Stimulated activated CD8-positive, alpha-beta memory T cell treated with anti-CD3 and anti-CD28 coated beads, Interleukin-12 subunit alpha, Interleukin-12 subunit beta, amount 100 ng/mL, for 24 hours (primary cell): ENCODE data around the gene RPL7L1.
"Not testable (repeated sequence)": the region's sequence is repeated elsewhere in the genome, so short reads cannot be mapped to it uniquely, and the experiment has no call there.

Experiments
- DNase-seq: peaks from one replicate; pipeline ENCODE4 v3.0.0-alpha.2; 2020; ENCODE audit errors: extremely low read depth

RPL7L1 gene

GRCh38 chr6:42879372-42880239, at the start of gene RPL7L1:
Gene RPL7L1, plus strand, starts transcription at chr6:42879616. Its CDS starts 295 bp downstream, at chr6:42879911.
- DNase-seq = peak; percentile 51

- DNase-seq = no peak
Measured at GRCh38 chr6:42831237-42831636, 48.2 kb upstream of the RPL7L1 start.

DNA sequence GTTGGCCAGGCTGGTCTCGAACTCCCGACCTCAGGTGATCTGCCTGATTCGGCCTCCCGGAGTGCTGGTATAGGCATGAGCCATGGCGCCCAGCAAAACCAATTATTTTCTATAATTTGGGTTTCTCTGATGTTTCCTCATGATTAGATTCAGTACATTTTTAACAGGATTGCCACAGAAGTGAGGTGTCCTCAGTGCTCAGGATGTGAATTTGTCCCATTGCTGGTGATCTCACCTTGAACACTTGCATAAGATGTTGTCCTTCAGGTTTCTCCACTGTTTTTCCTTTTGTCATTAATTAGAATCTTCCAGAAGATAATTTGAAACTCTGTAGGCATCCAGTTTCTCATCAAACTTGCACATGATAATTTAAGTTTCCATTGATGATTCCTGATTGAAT, 45.4 kb upstream of the RPL7L1 start:
- no peak for DNase-seq

GRCh38 chr6:42841844-42842584, 37.4 kb upstream of the RPL7L1 start:
- DNase-seq = no peak

- no peak for DNase-seq
Measured at GRCh38 chr6:42845327-42845694, 34.1 kb upstream of the RPL7L1 start.

GRCh38 chr6:42846505-42846904, 32.9 kb upstream of the RPL7L1 start:
- DNase-seq = no peak

GRCh38 chr6:42848700-42849099, 30.7 kb upstream of the RPL7L1 start:
- DNase-seq = no peak

GRCh38 chr6:42851599-42851998, 27.8 kb upstream of the RPL7L1 start:
- no peak for DNase-seq

DNA sequence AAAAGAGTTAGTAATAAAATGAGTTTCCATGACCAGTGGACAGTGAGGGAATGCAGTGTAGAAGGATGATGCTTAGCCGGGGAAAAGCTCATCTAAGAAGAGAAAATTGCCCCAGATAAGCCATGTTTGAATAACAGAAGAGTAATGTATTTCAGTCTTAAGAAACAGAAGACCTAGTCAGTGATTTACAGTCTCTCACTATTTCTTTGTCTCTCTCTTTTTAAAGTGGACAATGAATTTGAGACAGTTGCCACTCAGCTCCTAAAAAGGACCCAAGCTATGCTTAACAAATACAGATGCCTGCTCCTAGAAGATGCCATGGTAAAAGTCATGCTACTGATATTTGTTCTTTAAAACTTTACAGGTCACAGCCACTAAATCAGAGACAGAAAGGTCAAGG, 19.4 kb upstream of the RPL7L1 start:
- DNase-seq = no peak

DNA sequence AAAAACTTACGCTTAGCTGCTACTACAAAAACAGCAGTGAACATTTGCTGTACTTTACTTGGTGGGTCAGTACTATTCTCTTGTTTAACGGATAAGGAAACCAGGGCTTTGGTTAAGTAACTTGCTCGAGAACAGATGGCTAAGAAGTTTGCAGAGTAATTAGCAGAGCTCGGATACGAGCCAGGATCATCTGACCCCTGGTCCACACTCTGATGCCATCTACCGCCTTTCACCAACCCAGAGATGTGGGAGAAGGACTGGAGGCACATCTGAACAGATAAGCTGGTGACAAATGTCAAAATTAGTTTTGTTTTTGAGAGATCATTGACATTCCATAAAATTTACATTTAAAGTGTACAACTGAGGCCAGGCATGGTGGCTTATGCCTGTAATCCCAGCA, 18.9 kb upstream of the RPL7L1 start:
- no peak for DNase-seq

- no peak for DNase-seq
Measured at GRCh38 chr6:42864602-42865001, 14.8 kb upstream of the RPL7L1 start.

DNA sequence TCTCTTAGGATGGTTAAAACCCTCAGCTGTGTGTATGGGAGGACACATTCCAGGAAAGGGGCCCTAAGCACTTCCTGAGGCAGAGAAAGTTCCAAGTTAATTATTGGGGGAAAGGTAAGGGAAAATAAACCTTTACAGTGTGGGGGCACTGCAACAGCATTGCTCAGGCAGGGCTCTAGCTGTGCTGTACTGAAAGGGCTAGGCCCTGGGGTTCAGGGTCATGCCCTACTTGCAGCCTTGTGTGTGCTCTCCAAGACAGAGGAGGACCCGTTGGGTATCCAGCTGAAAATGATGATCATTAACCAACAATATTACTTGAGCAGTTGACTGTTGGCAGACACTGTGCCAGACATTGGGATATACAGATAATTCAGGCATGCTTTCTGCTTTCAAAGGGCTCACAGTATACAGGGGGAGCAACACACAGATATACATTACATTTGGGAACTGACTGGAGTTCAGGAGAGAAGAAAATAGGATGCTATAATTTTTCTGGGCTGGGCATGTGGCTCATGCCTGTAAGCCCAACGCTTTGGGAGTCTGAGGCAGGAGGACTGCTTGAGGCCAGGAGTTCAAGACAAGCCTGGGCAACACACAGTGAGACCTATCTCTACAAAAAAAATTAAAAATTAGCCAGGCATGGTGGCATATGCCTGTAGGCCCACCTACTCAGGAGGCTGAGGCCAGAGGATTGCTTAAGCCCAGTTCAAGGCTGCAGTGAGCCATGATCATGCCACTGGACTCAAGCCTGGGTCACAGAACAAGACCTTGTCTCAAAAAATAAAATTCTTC, 9.1 kb upstream of the RPL7L1 start:
- no peak for DNase-seq

DNA sequence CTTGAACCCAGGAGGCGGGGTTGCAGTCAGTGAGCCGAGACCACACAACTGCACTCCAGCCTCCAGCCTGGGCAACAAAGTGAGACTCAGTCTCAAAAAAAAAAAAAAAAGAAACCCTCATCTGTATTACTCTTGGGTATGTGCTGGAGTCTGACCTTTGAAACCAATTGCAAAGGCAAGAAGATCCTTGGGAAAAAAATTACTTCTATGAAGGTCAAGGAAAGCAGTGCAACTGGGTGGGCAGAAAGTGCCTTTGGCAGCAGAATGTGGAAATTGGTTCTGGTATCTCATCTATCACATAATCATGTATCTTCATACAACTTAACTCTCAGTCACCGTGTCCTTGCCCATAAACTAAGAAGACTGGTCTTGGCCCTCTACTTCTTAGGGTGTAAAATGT, 7.7 kb upstream of the RPL7L1 start:
- DNase-seq = no peak

DNA sequence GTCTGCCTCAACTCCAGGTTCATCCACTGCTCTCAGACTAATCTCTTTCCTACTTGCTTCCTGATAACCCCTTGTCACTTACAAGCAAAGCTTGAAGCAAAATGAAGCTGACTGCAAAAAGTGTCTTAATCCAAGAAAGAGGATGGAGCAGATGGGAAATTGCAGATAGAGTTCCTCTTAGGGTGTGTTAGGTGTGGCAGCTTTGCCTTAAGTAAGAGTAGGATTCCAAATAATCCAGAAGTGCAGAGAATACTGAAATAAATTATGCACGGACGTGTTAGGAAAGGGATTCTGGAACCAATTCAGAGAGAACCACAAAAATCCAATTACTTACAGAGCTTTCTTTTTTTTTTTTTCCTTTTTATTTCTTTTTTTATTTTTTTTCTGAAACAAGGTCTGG, 6.1 kb upstream of the RPL7L1 start:
- DNase-seq = no peak

DNA sequence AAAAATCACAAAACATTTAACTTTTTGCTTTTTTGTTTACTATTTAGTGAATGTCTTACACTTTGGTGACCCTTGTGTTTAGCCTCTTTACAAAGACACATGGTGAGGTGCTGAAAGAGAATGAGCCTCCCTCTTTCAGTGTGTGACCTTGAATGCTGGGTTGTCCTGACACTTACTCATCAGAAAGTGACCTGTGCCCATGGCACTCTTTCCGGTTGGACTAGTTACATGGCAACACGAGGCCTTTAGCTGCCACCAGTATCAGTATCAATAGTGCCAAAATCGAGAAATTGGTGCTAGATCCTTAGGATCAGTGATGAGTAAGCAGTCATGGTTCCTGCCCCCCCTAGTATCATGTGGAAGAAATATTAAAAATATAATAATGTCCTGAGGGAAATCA, 1.7 kb upstream of the RPL7L1 start:
- DNase-seq = no peak

DNA sequence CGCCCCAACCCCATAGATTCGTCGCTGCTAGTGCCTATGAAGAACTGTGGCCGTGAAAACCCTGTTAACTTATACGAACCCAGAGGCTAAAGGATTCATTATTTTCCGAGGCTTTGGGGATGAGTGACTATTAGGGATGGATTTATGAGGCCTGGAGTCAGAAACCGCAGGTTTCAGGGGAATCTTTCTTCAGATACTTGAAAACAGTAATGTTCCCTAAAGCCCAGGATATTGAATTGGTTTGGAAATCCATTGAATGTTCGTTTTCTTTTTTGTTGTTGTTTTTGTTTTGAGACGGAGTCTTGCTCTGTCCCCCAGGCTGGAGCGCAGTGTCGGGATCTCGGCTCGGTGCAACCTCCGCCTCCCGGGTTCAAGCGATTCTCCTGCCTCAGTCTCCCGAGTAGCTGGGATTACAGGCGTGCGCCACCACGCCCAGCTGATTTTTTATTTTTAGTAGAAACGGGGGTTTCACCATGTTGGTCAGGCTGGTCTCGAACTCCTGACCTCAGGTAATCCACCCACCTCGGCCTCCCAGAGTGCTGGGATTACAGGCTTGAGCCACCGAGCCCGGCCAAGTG, 913 bp downstream of the RPL7L1 start:
- not testable (repeated sequence) for DNase-seq

DNA sequence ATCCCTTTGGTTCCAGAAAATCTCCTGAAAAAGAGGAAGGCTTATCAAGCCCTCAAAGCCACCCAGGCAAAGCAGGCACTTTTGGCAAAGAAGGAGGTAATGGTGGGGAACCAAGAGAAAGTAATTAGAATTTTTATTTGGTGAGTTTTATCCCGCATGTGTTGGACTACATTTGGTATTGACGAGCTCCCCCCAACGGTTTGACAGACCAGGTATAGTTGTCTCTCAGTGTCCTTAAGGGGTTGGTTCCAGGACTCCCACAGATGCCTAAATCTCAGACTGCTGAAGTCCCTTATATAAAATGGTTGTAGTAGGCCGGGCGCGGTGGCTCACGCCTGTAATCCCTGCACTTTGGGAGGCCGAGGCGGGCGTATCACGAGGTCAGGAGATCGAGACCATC, 1.5 kb downstream of the RPL7L1 start:
- DNase-seq = not testable (repeated sequence)

- no peak for DNase-seq
Measured at GRCh38 chr6:42885702-42886101, 6.3 kb downstream of the RPL7L1 start.

GRCh38 chr6:42888201-42888600, 8.8 kb downstream of the RPL7L1 start:
- DNase-seq = not testable (repeated sequence)

DNA sequence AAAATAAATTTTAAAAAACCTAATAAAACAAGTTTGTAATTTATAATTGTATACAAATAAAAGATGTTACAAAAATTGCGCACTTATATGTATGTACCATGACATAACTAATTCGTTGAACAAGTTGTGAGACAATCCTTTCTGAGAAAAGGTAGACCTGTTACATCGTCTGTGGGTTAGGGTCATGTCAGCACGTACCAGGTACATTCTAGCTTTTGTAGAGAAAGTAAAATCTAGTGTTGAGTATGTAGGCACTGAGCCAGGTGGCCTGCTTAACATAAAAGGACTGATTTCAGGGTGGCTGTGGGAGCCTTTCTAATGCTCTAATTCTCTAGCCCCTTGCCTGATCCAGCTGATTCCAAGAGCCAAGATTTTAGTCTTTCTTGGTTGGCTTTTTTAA, 10.4 kb downstream of the RPL7L1 start:
- DNase-seq = no peak

GRCh38 chr6:42890311-42891198, 11.1 kb downstream of the RPL7L1 start:
- DNase-seq = peak; percentile 74
